DOHH2 (cell line): ENCODE measurements around the gene CNBP.
"Not testable (repeated sequence)": the region's sequence is repeated elsewhere in the genome, so short reads cannot be mapped to it uniquely, and the experiment has no call there.

Source experiments
- H3F3A ChIP-seq: fragments of 200-600 bp; sonication (generic), shearing (Covaris generic); 2 replicates; pipeline ENCODE4 v1.6.0; 2016; ENCODE audit warnings: antibody characterized with exemption, mild to moderate bottlenecking; ENCODE audit not compliant: control insufficient read depth, insufficient read depth
- H3K27ac ChIP-seq: fragments of 200-600 bp; sonication (generic); 2 replicates; pipeline ENCODE4 v1.5.1; 2014; ENCODE audit warnings: low read depth, mild to moderate bottlenecking, low read length, moderate library complexity
- H3K27me3 ChIP-seq: fragments of 200-600 bp; sonication (generic); 2 replicates; pipeline ENCODE4 v1.6.1; 2014; ENCODE audit warnings: mild to moderate bottlenecking, low read length, mixed read lengths; ENCODE audit not compliant: control insufficient read depth
- H3K36me3 ChIP-seq: fragments of 200-600 bp; sonication (generic); 2 replicates; pipeline ENCODE4 v1.6.1; 2014; ENCODE audit warnings: mild to moderate bottlenecking, low read length, moderate library complexity, mixed read lengths; ENCODE audit not compliant: control insufficient read depth
- H3K4me1 ChIP-seq: fragments of 200-600 bp; sonication (generic); 2 replicates; pipeline ENCODE4 v1.6.1; 2014; ENCODE audit warnings: mild to moderate bottlenecking, low read length, mixed read lengths; ENCODE audit not compliant: control insufficient read depth
- H3K4me2 ChIP-seq: fragments of 200-600 bp; sonication (generic); 2 replicates; pipeline ENCODE4 v1.6.0; 2014; ENCODE audit warnings: mild to moderate bottlenecking, low read length, moderate library complexity
- H3K4me3 ChIP-seq: fragments of 200-600 bp; sonication (generic); 2 replicates; pipeline ENCODE4 v1.5.1; 2014; ENCODE audit warnings: mild to moderate bottlenecking, low read length, mixed read lengths
- H3K79me2 ChIP-seq: fragments of 200-600 bp; sonication (generic); 2 replicates; pipeline ENCODE4 v1.6.1; 2014; ENCODE audit warnings: mild to moderate bottlenecking, low read length, mixed read lengths; ENCODE audit not compliant: control insufficient read depth
- H3K9me2 ChIP-seq: fragments of 200-600 bp; sonication (generic); replicated peaks from 2 replicates; pipeline ENCODE4 v1.6.1; 2014; ENCODE audit warnings: mild to moderate bottlenecking, low read length, mixed read lengths; ENCODE audit not compliant: control insufficient read depth
- H3K9me3 ChIP-seq: fragments of 200-600 bp; sonication (generic); 2 replicates; pipeline ENCODE4 v1.6.1; 2014; ENCODE audit warnings: antibody characterized with exemption, low read length, mixed read lengths; ENCODE audit not compliant: control insufficient read depth, insufficient read depth
- H4K20me1 ChIP-seq: fragments of 200-600 bp; sonication (generic); 2 replicates; pipeline ENCODE4 v1.6.0; 2014; ENCODE audit warnings: low read depth, mild to moderate bottlenecking, antibody characterized with exemption, low read length, moderate library complexity; ENCODE audit not compliant: control insufficient read depth, insufficient read depth
- EZH2phosphoT487 ChIP-seq: fragments of 200-600 bp; sonication (generic); IDR thresholded peaks from 2 replicates; pipeline ENCODE4 v1.6.1; 2017; ENCODE audit warnings: borderline replicate concordance, mild to moderate bottlenecking, antibody characterized with exemption, low read length, moderate library complexity, mixed read lengths
- TF ChIP-seq, protein P1 (sequence below): fragments of 200-600 bp; sonication (generic); IDR thresholded peaks from one replicate; pipeline ENCODE4 v1.5.1; 2014; ENCODE audit warnings: antibody characterized with exemption, mild to moderate bottlenecking, low read depth, low read length; ENCODE audit not compliant: poor library complexity, severe bottlenecking

Gene CNBP

DNA sequence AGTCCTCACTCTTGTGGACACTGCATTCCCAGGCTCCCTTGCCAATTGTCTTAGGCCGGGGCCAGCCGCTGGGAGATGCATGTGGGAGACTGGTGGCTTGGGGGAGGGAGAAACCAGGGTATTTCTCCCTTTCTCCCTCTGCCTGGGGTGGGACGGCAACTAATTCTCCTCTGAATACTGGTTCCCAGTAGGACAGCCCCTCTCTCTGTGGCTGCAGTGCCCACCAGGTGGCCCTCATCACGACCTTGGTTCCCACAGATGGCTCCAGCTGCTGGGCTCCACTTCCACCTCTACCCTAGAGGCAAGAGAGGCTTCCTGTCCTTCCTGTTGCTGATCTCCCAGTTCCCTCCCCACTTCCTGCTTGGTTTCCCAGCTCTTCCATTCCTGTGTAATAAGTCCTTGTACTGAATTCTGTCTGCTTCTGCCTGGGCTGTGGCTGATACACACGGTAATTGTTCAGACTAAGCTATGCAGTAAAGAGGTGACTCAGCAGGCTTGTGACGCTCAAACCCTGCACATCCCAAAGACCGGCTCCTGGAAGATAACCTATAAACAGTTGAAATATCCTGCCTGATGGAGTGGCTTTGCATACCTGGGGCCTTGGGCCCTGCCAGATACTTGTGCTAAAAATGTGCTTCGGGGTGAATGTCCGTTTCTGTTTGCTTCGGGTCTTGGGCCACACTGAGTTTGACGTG is 45.3 kb upstream of the CNBP start:
- Histone ChIP-seq H3K27ac (no peak overlapping the region), H3K4me3 (no peak overlapping the region), H3K4me2 (no peak overlapping the region)

DNA sequence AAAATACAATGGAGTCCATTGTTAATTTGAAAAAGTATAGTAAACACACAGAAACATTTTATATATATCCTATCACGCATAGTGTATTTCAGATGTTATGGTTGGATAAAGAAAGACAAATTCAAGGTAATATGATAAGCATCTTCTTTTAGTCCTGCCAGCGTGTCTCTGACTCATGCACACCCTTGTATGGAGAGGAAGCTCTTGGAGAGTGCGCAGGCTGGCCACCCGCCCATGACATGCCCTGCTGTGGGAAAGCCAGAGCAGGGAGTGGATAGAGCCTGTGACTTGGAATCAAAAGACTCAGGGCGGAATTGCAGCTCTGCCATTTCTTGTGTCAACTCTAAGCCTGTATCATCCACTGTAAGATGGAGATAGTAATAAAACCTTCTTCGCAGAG is 42.7 kb upstream of the CNBP start:
- no peaks in the 10 kb centered on the region for H3K27me3 ChIP-seq
- H3K4me1 ChIP-seq: peaks cover 13% of the 10 kb centered on the region
- no peaks in the 10 kb centered on the region for H3K9me3 ChIP-seq
- no peak overlapping the region for H3K4me2 ChIP-seq
- no peak overlapping the region for H3K27ac ChIP-seq
- H3F3A ChIP-seq: peaks cover 6% of the 10 kb centered on the region; the same call in 1 of the 2 replicates
- TF ChIP-seq, protein P1, sequence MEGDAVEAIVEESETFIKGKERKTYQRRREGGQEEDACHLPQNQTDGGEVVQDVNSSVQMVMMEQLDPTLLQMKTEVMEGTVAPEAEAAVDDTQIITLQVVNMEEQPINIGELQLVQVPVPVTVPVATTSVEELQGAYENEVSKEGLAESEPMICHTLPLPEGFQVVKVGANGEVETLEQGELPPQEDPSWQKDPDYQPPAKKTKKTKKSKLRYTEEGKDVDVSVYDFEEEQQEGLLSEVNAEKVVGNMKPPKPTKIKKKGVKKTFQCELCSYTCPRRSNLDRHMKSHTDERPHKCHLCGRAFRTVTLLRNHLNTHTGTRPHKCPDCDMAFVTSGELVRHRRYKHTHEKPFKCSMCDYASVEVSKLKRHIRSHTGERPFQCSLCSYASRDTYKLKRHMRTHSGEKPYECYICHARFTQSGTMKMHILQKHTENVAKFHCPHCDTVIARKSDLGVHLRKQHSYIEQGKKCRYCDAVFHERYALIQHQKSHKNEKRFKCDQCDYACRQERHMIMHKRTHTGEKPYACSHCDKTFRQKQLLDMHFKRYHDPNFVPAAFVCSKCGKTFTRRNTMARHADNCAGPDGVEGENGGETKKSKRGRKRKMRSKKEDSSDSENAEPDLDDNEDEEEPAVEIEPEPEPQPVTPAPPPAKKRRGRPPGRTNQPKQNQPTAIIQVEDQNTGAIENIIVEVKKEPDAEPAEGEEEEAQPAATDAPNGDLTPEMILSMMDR: no peak
- no peak for TF ChIP-seq EZH2phosphoT487
- no peaks in the 10 kb centered on the region for H3K79me2 ChIP-seq
- H3K4me3 ChIP-seq: no peak overlapping the region
- H4K20me1 ChIP-seq: no peaks in the 10 kb centered on the region
- H3K9me2 ChIP-seq: no peaks in the 10 kb centered on the region
- no peaks in the 10 kb centered on the region for H3K36me3 ChIP-seq

More for the DNA sequence above, 45.3 kb upstream of the CNBP start:
- peaks cover 15% of the 10 kb centered on the region for H3F3A ChIP-seq
- no peaks in the 10 kb centered on the region for H3K27me3 ChIP-seq
- no peaks in the 10 kb centered on the region for H3K36me3 ChIP-seq
- no peaks in the 10 kb centered on the region for H3K9me2 ChIP-seq
- H3K79me2 ChIP-seq: no peaks in the 10 kb centered on the region
- no peak for TF ChIP-seq EZH2phosphoT487
- TF ChIP-seq, protein P1: no peak
- 0 out of 2 replicates have a peak, but pooled peaks cover 3% of the 10 kb centered on the region for H4K20me1 ChIP-seq
- H3K9me3 ChIP-seq: no peaks in the 10 kb centered on the region
- peaks cover 22% of the 10 kb centered on the region for H3K4me1 ChIP-seq

DNA sequence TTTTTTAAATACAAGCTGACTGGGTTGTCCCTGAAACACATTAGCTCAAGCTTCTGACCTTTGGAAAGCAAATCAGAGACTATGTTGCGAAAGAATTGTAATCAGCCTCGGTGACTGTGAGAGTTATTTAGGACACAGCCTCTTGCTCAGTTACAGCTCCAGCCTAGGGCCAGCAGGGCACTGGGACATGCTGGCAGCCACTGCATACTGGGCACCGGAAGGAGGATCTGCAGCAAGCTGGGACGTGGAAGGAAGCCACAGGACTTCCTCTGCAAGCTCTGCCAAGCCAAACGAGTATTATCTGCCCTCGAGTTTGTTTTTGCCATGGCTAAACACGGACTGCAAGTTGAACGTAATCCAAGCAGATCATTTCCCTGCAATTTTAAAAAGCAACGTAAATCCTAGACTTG is 41.3 kb upstream of the CNBP start:
- Histone ChIP-seq H4K20me1 (no peaks in the 10 kb centered on the region), H3K36me3 (no peaks in the 10 kb centered on the region), H3K27ac (no peak overlapping the region), H3K27me3 (no peaks in the 10 kb centered on the region), H3K79me2 (no peaks in the 10 kb centered on the region), H3F3A (peaks cover 6% of the 10 kb centered on the region; the same call in 1 of the 2 replicates), H3K4me3 (peak overlapping the region; percentile 47), H3K9me2 (no peaks in the 10 kb centered on the region), H3K9me3 (no peaks in the 10 kb centered on the region), H3K4me2 (peak overlapping the region; percentile 63), H3K4me1 (peaks cover 13% of the 10 kb centered on the region)
- TF ChIP-seq, protein P1: no peak
- no peak for TF ChIP-seq EZH2phosphoT487

DNA sequence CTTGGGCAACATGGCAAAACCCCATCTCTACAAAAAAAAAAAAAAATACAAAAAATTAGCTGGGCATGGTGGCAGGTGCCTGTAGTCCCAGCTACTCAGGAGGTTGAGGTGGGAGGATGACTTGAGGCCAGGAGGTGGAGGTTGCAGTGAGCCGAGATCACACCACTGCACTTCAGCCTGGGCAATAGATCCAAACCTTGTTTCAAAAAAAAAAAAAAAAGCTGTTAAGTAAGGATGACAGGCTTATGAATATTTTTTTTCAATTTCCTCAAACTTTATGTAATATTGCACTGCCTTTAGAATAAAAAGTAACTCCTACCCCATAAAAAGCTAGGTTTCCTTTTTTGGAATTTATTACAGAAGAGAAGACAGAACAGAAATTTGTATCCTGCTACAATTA is 40.7 kb upstream of the CNBP start:
- not testable (repeated sequence) for H3K79me2 ChIP-seq, H3K36me3 ChIP-seq, H3F3A ChIP-seq, H3K9me2 ChIP-seq, H3K4me3 ChIP-seq, H3K9me3 ChIP-seq, H3K27me3 ChIP-seq, H3K27ac ChIP-seq, H4K20me1 ChIP-seq, H3K4me2 ChIP-seq
- peaks cover 13% of the 10 kb centered on the region for H3K4me1 ChIP-seq
